Keratinocyte (primary cell): ENCODE results near the gene CCL1. TPM values are rescaled to one million over a fixed set of nuclear protein-coding genes. Genes with fewer than 3 reads are reported as not detected.

ENCODE experiments used
- DNase-seq: peaks from one replicate; pipeline ENCODE4 v3.0.0-alpha.2; 2011; ENCODE audit warnings: low read depth, missing footprints, low spot score
- FAIRE-seq: peaks from 2 replicates; lab custom pipeline; 2011; peaks lifted over from hg19 to GRCh38; lab: Jason Lieb, UNC
- H2AFZ ChIP-seq: 2 replicates; pipeline ENCODE4 v1.6.0; 2012; ENCODE audit warnings: low read length, control low read depth, inconsistent platforms; ENCODE audit not compliant: control insufficient read depth
- H3K27ac ChIP-seq: 2 replicates; pipeline ENCODE4 v1.5.1; 2011; ENCODE audit warnings: low read length; ENCODE audit not compliant: control insufficient read depth, insufficient read depth
- H3K27me3 ChIP-seq: 3 replicates; pipeline ENCODE4 v1.6.0; 2011; ENCODE audit warnings: low read length; ENCODE audit not compliant: control insufficient read depth, insufficient read depth; ENCODE audit errors: extremely low read depth
- H3K36me3 ChIP-seq, 2 experiments: 2 replicates in 1 of 2; 3 replicates in 1 of 2; pipeline ENCODE4 v1.5.1; 2011; ENCODE audit warnings: low read length in 2 of 2, mild to moderate bottlenecking in 1 of 2; ENCODE audit not compliant: control insufficient read depth in 2 of 2, insufficient read depth in 2 of 2; ENCODE audit errors: extremely low read depth in 1 of 2
- H3K4me1 ChIP-seq: 3 replicates; pipeline ENCODE4 v1.5.1; 2011; ENCODE audit warnings: low read length; ENCODE audit not compliant: control insufficient read depth, insufficient read depth; ENCODE audit errors: extremely low read depth
- H3K4me2 ChIP-seq: 3 replicates; pipeline ENCODE4 v1.6.0; 2011; ENCODE audit warnings: low read depth, low read length; ENCODE audit not compliant: control insufficient read depth, insufficient read depth; ENCODE audit errors: extremely low read depth
- H3K4me3 ChIP-seq, 3 experiments: fragments of 200-600 bp in 1 of 3; sonication (generic) in 1 of 3; 2 replicates in 2 of 3; 3 replicates in 1 of 3; pipeline ENCODE4 v1.5.1; 2011 to 2016; ENCODE audit warnings: low read length in 3 of 3, mild to moderate bottlenecking in 3 of 3, control low read depth in 2 of 3, inconsistent platforms in 1 of 3, low read depth in 1 of 3, mixed read lengths in 1 of 3, mixed run types in 1 of 3, moderate library complexity in 1 of 3; ENCODE audit not compliant: control insufficient read depth in 2 of 3, insufficient read depth in 2 of 3; ENCODE audit errors: extremely low read depth in 1 of 3
- H3K79me2 ChIP-seq: 2 replicates; pipeline ENCODE4 v1.6.0; 2012; ENCODE audit warnings: low read length; ENCODE audit not compliant: control insufficient read depth, insufficient read depth
- H3K9ac ChIP-seq: 3 replicates; pipeline ENCODE4 v1.6.0; 2011; ENCODE audit warnings: low read length; ENCODE audit not compliant: control insufficient read depth, insufficient read depth; ENCODE audit errors: extremely low read depth
- H3K9me1 ChIP-seq: 3 replicates; pipeline ENCODE4 v1.6.0; 2011; ENCODE audit warnings: low read length; ENCODE audit not compliant: control insufficient read depth, insufficient read depth; ENCODE audit errors: extremely low read depth
- H3K9me3 ChIP-seq: 2 replicates; pipeline ENCODE4 v1.5.1; 2012; ENCODE audit warnings: low read depth, low read length; ENCODE audit not compliant: control insufficient read depth
- H4K20me1 ChIP-seq: 3 replicates; pipeline ENCODE4 v1.6.0; 2011; ENCODE audit warnings: low read length; ENCODE audit not compliant: control insufficient read depth, insufficient read depth; ENCODE audit errors: extremely low read depth
- EZH2 ChIP-seq: IDR thresholded peaks from one replicate; pipeline ENCODE4 v1.6.1; 2012; ENCODE audit warnings: inconsistent platforms, mild to moderate bottlenecking, low read length, moderate library complexity
- dilution Hi-C: fragments of 300-500 bp; cut with MboI; formaldehyde crosslinking; loops from one replicate; pipeline ENCODE4 v1.7.0; 2020; ENCODE audit warnings: low sequenced_read_pairs; ENCODE audit not compliant: extremely low pct_ligation_motif_present
- polyA plus RNA-seq, 5 experiments: library from polyadenylated mRNA; depleted of rRNA in 3 of 5; stranded (reverse) in 3 of 5; stranded (forward) in 1 of 5; unstranded in 1 of 5; fragments of >200 nt; gene quantifications; 1 replicate in 1 of 5; 2 replicates in 3 of 5; 3 replicates in 1 of 5; pipeline versions ENCODE4 v1.2.1 to v1.2.3, GENCODE V29; 2011 to 2012; ENCODE audit warnings: missing spikeins in 2 of 5, low read depth in 1 of 5, low replicate concordance in 1 of 5
- TF ChIP-seq, protein P1 (sequence below), 3 experiments: IDR thresholded peaks in 1 of 3; conservative IDR thresholded peaks in 1 of 3; optimal IDR thresholded peaks in 1 of 3; 2 replicates in 2 of 3; 3 replicates in 1 of 3; pipeline versions ENCODE3 to v1.5.1; 2011; ENCODE audit warnings: low read length in 3 of 3, mild to moderate bottlenecking in 3 of 3, moderate library complexity in 2 of 3, control low read depth in 1 of 3, inconsistent platforms in 1 of 3; ENCODE audit not compliant: insufficient read depth in 2 of 3; ENCODE audit errors: extremely low read depth in 1 of 3

The CCL1 gene
- polyA plus RNA-seq, 1 donor (not counting 4 experiments of a cell fraction or from before 2014, with no cell fraction given) = not detected

- Histone ChIP-seq H3K27me3 (no peaks in the 10 kb centered on the region), H3K9ac (no peak overlapping the region), H3K9me1 (no peaks in the 10 kb centered on the region), H4K20me1 (no peaks in the 10 kb centered on the region), H2AFZ (no peak overlapping the region), H3K27ac (no peak overlapping the region), H3K4me3 (no peak overlapping the region), H3K4me1 (peaks cover 6% of the 10 kb centered on the region), H3K4me2 (no peak overlapping the region), H3K79me2 (no peaks in the 10 kb centered on the region), H3K9me3 (no peaks in the 10 kb centered on the region), H3K36me3 (no peaks in the 10 kb centered on the region)
- FAIRE-seq (no peak), DNase-seq (no peak)
- dilution Hi-C loops = loop anchor here (25.0 kb wide), 1 partner anchor 157 kb away; no protein-coding TSS in a partner anchor
- TF ChIP-seq, protein P1, sequence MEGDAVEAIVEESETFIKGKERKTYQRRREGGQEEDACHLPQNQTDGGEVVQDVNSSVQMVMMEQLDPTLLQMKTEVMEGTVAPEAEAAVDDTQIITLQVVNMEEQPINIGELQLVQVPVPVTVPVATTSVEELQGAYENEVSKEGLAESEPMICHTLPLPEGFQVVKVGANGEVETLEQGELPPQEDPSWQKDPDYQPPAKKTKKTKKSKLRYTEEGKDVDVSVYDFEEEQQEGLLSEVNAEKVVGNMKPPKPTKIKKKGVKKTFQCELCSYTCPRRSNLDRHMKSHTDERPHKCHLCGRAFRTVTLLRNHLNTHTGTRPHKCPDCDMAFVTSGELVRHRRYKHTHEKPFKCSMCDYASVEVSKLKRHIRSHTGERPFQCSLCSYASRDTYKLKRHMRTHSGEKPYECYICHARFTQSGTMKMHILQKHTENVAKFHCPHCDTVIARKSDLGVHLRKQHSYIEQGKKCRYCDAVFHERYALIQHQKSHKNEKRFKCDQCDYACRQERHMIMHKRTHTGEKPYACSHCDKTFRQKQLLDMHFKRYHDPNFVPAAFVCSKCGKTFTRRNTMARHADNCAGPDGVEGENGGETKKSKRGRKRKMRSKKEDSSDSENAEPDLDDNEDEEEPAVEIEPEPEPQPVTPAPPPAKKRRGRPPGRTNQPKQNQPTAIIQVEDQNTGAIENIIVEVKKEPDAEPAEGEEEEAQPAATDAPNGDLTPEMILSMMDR (optimal IDR thresholded peaks at IDR 0.05 in 1 of 3, IDR thresholded peaks at IDR 0.05 in 1 of 3, conservative IDR thresholded peaks at IDR 0.05 in 1 of 3; ENCODE audit: extremely low read depth in 1 of 3, insufficient read depth in 2 of 3, low read length in 3 of 3) = no peak
- no peak for TF ChIP-seq EZH2
These were observed 6.0 kb upstream of the CCL1 start for GRCh38 chr17:34368946-34369500.

- Histone ChIP-seq H3K27me3 (no peaks in the 10 kb centered on the region), H3K9ac (no peak overlapping the region), H3K9me3 (no peaks in the 10 kb centered on the region), H4K20me1 (no peaks in the 10 kb centered on the region), H3K9me1 (no peaks in the 10 kb centered on the region), H3K27ac (no peak overlapping the region), H2AFZ (no peak overlapping the region), H3K79me2 (no peaks in the 10 kb centered on the region), H3K4me1 (peaks cover 6% of the 10 kb centered on the region), H3K4me3 (no peak overlapping the region), H3K36me3 (no peaks in the 10 kb centered on the region), H3K4me2 (no peak overlapping the region)
- DNase-seq (no peak), FAIRE-seq (no peak)
- TF ChIP-seq EZH2 = no peak
- TF ChIP-seq, protein P1 (optimal IDR thresholded peaks at IDR 0.05 in 1 of 3, IDR thresholded peaks at IDR 0.05 in 1 of 3, conservative IDR thresholded peaks at IDR 0.05 in 1 of 3; ENCODE audit: extremely low read depth in 1 of 3, insufficient read depth in 2 of 3, low read length in 3 of 3) = no peak
- dilution Hi-C loops = loop anchor here (25.0 kb wide), 1 partner anchor 156 kb away; no protein-coding TSS in a partner anchor
These were observed 5.3 kb upstream of the CCL1 start for GRCh38 chr17:34368196-34368945.
